HG02759 (cell line): Measurements from ENCODE around the gene ZGPAT.
"Not testable (repeated sequence)": the region's sequence is repeated elsewhere in the genome, so short reads cannot be mapped to it uniquely, and the experiment has no call there.

Experiments
- ATAC-seq: cut with Tn5 transposase; IDR thresholded peaks from one replicate; pipeline ENCODE4 v1.9.1; 2021; ENCODE audit warnings: mild to moderate bottlenecking, moderate library complexity; ENCODE audit not compliant: unreplicated experiment

Gene ZGPAT

GRCh38 chr20:63755933-63756647, 48.3 kb downstream of the ZGPAT start:
- ATAC-seq = no peak

GRCh38 chr20:63756648-63756991, 48.8 kb downstream of the ZGPAT start:
- no peak for ATAC-seq

- ATAC-seq = no peak
Measured at GRCh38 chr20:63758152-63758551, 50.3 kb downstream of the ZGPAT start.

- no peak for ATAC-seq
Measured at GRCh38 chr20:63759377-63759901, 51.6 kb downstream of the ZGPAT start.

GRCh38 chr20:63765082-63765873, 57.4 kb downstream of the ZGPAT start:
- ATAC-seq = no peak

GRCh38 chr20:63765902-63766301, 58.1 kb downstream of the ZGPAT start:
- no peak for ATAC-seq

- ATAC-seq = no peak
Measured at GRCh38 chr20:63766695-63767426, 59.0 kb downstream of the ZGPAT start.

- ATAC-seq = no peak
Measured at GRCh38 chr20:63767456-63767855, 59.6 kb downstream of the ZGPAT start.

- ATAC-seq = no peak
Measured at GRCh38 chr20:63767886-63768285, 60.0 kb downstream of the ZGPAT start.

- ATAC-seq = no peak
Measured at GRCh38 chr20:63768591-63769515, 61.0 kb downstream of the ZGPAT start.

GRCh38 chr20:63769891-63770474, 62.1 kb downstream of the ZGPAT start:
- no peak for ATAC-seq

- no peak for ATAC-seq
Measured at GRCh38 chr20:63771046-63771707, 63.3 kb downstream of the ZGPAT start.

GRCh38 chr20:63772781-63773518, 65.1 kb downstream of the ZGPAT start:
- no peak for ATAC-seq

- ATAC-seq = no peak
Measured at GRCh38 chr20:63773571-63774241, 65.9 kb downstream of the ZGPAT start.

- ATAC-seq = no peak
Measured at GRCh38 chr20:63774306-63774705, 66.5 kb downstream of the ZGPAT start.

GRCh38 chr20:63775096-63775978, 67.5 kb downstream of the ZGPAT start:
- ATAC-seq = no peak

GRCh38 chr20:63776875-63777274, 69.0 kb downstream of the ZGPAT start:
- not testable (repeated sequence) for ATAC-seq
